HFF-Myc (cell line): ENCODE measurements around the gene ERBB2.

ENCODE experiments used
- DNase-seq: peaks from one replicate; pipeline ENCODE4 v3.0.0-alpha.2; 2011; ENCODE audit warnings: low read depth; ENCODE audit errors: extremely low read depth
- H3K4me3 ChIP-seq: replicated peaks from 2 replicates; pipeline ENCODE4 v1.5.1; 2011; ENCODE audit warnings: low read depth, mild to moderate bottlenecking, control low read depth, low read length
- CTCF ChIP-seq: IDR thresholded peaks from 2 replicates; pipeline ENCODE4 v1.5.1; 2012; ENCODE audit warnings: mild to moderate bottlenecking, low read depth, low read length, control low read depth; ENCODE audit errors: missing control alignments

The ERBB2 gene

GRCh38 chr17:39701012-39701783, 1.3 kb downstream of the ERBB2 start:
- no peak for TF ChIP-seq CTCF
- DNase-seq = no peak
- peak overlapping the region; percentile 67 for H3K4me3 ChIP-seq

GRCh38 chr17:39701784-39702422, 2.0 kb downstream of the ERBB2 start:
- DNase-seq = no peak
- H3K4me3 ChIP-seq = no peak overlapping the region
- no peak for TF ChIP-seq CTCF

- TF ChIP-seq CTCF = no peak
- H3K4me3 ChIP-seq = no peak overlapping the region
These were observed 3.3 kb downstream of the ERBB2 start for GRCh38 chr17:39702901-39703893.

GRCh38 chr17:39703913-39704312, 4.0 kb downstream of the ERBB2 start:
- no peak overlapping the region for H3K4me3 ChIP-seq
- DNase-seq = no peak
- TF ChIP-seq CTCF = no peak

More at GRCh38 chr17:39702901-39703893, 3.3 kb downstream of the ERBB2 start:
- DNase-seq = no peak

GRCh38 chr17:39704821-39705551, 5.1 kb downstream of the ERBB2 start:
- no peak for DNase-seq
- no peak overlapping the region for H3K4me3 ChIP-seq
- peak; percentile 13 for TF ChIP-seq CTCF

GRCh38 chr17:39705786-39706348, 6.0 kb downstream of the ERBB2 start:
- DNase-seq = no peak
- TF ChIP-seq CTCF = no peak
- no peak overlapping the region for H3K4me3 ChIP-seq
